HG02943 (cell line): ENCODE results near the gene SSTR5.
"Not testable (repeated sequence)": the region's sequence is repeated elsewhere in the genome, so short reads cannot be mapped to it uniquely, and the experiment has no call there.

Experiments used
- ATAC-seq: cut with Tn5 transposase; IDR thresholded peaks from one replicate; pipeline ENCODE4 v1.9.1; 2021; ENCODE audit warnings: mild to moderate bottlenecking, low read depth, moderate library complexity; ENCODE audit not compliant: unreplicated experiment

The SSTR5 gene

DNA sequence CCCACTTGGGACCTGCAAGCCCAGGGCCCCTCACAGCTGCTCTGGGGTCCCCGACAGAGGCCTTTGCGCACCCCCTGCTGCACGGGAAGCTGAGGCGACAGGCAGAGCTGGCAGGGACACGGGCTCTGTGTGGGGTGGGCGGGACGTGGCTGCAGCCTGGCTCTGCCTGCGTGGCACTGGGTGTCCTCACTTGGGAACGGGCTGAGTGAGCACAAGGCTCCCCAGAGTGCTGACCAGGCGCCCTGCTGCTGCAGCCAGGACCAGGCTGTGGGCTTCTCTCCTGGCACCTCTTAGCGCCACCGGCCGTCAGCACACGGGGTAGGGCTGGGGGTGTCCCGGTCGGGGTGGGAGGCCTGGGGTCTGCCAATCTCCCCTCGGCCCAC, 16.9 kb downstream of the SSTR5 start:
- no peak for ATAC-seq

DNA sequence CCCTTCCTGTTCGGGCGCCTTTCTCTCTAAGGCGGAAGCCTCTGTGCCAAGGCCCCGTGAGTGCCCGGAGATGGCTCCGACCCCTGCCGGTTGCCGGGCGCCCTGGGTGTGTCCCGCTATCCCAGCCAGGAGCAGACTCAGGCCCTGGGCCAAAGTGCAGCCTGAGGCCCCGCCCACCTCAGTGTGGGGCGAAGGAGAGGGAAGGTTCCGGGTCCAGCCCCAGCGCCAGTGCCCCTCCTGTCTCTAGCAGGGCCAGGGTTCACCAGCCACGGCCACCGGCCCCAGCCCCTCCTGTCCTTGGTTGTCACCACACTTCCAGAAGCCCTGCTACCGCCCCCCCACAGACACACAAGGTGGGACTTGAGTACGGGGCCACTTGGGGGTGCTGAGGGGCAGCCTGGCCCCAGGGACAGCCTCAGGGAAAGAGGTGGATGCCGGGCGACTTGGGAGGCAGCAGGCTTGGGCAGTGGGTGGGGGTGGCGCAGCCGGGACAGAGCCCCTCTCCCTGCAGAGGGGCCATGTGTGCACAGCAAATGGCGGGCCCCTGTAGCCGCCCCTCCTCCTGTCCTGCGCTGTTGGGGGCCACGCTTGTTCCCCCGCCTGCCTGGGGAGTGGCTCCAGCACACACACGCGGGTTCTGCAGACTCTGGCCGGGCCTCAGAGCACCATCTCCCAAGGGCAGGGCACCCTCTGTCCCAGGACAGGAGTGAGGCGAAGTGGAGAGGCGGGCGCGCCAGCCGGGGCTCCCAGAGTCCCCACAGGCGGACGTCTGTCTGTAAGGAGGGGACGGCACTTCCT, 17.5 kb downstream of the SSTR5 start:
- no peak for ATAC-seq

DNA sequence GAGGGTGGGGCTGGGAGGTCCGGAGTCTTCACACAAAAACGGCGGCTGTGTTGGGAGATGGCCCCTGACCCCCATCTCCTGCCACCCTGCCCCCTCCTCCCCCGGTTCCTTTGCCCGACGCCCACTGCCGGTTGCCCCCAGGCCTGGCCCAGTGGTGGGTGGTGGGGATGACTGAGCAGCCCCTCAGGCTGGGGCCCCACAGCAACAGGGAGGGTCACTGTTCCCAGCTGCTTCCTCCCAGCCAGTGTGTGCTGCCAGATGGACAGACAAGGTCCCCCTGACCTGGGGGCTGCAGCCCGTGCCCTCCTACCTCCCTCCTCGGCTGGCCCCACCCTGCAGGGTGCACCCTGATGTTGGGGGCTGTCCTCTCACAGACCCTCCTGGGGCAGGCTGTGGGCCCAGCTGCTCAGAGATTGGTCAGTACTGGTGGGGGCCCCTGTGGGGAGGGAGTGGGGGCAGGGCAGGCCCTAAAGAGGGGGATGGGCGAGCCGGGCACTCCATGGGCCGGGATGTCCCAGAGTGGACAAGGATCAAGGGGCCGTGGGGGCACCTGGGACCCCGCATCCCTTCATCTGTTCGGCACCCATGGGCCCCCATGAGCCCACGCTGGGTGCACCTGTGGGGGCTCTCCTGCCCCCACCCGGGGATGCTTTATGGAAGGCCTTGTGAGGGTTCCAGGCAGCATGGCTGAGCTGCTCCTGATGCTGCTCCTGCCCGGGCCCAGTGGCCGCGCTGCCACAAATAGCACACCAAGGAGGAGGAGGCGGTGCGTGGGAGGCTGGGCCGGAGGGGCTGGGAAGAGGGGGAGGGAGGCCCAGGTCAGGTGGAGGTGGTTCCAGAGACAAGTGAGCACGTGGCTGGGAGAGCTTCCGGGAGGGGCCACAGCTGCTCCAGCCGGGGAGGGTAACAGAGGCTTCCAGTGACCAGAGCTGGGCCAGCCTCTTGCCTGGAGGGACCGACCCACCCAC, 18.4 kb downstream of the SSTR5 start:
- no peak for ATAC-seq

DNA sequence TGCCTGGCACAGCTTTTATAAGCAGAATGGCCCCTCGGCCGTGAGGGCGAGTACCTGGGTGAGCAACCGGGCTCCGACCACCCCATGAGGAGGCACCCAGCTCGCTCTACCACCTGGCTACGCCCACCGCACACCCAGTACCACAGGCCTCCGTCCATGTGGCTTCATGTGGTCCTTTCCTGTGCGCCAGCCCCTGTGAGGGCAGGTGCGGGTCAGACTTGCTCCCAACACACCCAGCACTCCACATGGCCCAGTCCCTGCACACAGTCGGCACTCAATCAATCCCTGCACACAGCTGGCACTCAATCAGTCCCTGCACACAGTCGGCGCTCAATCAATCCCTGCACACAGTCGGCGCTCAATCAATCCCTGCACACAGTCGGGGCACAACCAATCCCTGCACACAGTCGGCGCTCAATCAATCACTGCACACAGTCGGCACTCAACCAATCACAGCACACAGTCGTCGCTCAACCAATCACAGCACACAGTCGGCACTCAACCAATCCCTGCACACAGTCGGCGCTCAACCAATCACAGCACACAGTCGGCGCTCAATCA, 19.5 kb downstream of the SSTR5 start:
- ATAC-seq, result no peak

DNA sequence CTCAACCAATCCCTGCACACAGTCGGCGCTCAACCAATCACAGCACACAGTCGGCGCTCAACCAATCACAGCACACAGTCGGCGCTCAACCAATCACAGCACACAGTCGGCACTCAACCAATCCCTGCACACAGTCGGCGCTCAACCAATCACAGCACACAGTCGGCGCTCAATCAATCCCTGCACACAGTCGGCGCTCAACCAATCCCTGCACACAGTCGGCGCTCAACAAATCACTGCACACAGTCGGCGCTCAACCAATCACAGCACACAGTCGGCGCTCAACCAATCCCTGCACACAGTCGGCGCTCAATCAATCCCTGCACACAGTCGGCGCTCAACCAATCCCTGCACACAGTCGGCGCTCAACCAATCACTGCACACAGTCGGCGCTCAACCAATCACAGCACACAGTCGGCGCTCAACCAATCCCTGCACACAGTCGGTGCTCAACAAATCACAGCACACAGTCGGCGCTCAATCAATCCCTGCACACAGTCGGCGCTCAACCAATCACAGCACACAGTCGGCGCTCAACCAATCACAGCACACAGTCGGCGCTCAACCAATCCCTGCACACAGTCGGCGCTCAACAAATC, 20.2 kb downstream of the SSTR5 start:
- ATAC-seq, result not testable (repeated sequence)

DNA sequence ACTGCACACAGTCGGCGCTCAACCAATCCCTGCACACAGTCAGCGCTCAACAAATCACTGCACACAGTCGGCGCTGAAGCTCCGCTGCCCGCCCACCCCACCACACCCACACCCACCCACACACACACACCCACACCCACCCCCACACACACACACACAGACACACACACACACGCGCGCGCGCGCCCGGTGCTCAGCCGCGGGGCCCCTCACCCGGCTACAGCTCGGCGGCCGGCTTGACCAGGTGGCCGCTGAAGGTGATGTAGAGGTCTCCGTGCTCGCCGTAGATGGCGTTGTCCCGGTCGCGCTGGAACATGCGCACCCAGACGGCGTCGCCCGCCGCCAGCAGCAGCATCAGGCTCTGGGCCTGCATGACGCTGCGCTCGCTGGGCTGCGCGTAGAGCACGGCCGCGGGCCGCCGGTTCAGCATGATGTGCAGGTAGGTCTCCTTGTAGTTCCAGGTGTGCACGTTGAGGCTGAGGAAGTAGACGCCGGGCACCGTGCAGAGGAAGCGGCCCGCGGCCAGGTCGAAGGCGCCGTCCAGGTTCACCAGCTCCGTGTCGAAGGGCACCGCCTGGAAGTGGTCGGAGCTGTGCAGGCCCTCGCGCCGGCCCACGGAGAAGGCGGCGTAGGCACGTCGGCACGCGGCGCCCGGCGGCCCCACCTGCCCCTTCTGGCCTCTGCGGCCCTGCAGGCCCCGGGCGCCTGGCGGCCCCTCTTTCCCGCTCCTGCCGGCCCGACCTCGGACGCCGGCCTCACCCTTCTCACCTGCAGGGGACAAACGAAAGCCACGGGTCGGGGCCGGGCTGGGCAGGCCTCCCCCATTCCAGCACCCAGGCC, 21.0 kb downstream of the SSTR5 start:
- ATAC-seq, result no peak

DNA sequence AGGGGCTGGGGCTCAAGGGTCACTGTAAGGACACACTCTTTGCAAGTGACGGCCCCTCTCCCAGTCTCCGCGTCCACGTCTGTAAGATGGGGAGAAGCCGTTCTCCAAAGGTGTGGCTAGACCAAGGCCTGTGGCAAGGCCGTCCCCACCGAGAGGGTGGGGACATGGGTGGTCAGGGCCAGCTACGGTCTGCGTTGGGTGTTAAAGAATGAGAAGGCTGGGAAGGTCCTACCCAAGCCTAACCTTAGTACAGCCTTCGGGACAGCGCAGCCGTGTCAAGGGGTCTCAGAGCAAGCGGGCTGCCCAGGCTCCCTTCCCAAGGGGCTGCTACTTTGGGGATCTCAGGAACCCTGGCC, 21.6 kb downstream of the SSTR5 start:
- no peak for ATAC-seq

DNA sequence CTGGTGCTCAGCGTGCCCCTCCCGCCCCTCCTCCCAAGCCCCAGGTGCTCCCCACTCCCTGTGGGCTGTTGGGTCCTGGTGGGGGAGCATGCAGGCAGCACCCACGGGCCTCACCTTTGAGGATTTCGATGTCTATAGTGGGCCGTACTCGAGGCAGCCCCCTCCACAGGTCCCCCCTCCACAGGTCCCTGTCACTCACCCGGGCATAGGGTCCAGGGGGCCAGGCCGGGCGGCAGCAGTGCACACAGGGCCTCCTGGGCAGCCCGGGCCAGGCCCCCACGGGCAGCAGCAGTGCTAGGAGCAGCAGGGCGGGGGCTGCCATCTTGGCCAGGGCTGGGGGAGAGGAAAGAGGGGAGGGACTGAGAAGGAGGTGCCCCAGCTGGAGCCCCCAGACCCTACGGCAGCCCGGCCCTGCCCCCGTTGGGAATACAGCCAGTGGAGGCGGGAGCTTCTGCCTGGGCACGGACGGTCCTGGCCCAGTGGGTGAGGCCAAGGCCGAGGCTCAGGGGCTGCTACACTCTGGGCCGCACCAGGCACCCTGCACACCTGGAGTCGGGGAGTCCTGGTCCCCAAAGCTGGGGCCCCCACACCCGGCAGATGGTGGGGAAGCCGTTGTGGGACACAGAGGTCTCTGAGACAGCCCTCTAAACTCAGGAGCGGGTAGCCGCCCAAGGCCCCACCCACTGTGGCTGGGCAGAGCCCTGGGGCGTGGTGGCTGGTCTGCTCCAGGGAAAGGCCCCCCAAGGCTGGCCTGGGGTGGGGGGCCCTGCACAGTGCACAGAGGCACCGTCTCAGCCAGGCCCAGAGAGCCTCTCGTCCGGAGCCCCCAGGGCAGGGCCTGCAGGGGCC, 22.3 kb downstream of the SSTR5 start:
- no peak for ATAC-seq

DNA sequence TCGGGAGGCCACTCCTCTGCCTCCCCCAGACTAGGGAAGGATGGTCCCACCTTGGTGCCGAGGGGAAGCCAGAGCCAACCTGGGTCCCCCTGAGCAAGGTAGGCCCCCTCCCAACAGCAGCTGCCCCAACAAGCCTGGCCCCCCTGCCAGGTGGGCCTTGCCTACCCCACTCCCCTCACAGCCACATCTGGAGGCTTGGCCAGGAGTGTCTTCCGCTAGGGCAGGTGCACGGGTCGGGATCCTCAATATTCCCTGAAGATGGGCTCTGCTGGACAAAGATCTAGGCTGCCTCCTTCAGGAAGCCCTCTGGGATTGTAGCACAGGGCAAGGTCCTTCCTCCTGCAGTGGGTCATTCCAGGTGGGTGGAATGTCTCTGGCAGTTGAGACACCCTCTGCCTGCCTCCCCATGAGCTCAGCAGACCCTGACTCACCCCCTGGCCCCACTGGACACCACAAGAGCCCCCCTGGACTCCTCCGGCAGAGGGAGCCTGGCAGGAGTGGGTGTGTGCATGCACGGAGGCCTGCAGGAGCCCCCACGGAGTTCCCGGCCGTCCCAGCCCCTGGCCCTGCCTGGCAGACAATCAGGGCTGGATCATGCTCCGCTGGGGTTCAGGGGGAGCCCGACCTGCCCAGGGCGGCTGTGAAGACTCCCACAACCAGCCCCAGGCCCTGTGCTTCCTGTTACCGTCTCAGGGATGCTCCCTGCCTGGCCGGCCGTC, 23.1 kb downstream of the SSTR5 start:
- ATAC-seq, result no peak

DNA sequence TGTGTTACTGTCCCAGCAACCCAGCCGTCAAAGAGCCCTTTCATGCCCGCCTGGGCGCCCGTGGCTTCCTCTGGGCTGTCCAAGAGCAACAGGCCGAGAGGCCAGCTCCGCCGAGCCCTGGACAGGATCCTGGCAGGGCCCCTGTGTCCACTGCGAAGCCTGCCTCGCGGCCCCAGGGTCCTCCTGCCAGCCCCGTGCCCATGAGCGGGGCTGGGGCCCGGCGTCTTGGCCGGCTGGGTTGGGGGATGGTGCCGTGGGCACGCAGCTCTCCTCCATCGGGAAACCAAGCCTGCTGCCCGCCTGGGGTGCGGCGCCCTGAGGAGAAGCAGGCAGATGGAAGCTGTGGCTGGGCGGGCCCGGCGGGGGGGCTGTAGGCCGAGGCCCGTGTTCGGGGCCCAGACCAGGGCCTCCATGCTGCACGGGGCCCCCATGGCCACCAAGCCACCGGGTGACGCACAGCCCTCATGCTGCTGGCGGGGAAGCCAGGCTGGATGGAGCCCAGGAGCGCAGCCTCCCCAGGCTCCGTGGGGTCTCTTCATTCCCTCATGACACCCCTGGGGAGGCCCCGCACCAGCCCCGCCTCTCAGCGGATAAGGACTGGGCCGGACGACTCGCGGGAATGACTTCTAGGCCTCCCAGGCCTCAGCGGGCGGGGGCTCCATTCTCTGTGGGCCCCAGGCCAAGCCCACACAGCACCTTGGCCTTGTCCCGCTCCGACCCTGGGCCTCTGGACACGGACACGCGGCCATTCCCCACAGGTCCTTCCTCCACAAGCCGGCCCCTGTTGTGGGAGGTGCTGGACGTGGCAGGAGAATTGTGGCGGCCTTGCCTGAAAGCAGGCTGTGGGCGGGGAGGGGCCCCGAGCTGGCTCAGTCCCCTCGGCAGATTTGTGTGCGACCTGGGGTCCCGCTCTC, 23.9 kb downstream of the SSTR5 start, which contains the start of gene C1QTNF8:
Gene C1QTNF8, minus strand, starts transcription at position 76 of the 914 bp plus-strand sequence. CDS start 1,322 bp downstream, outside the sequence.
- no peak for ATAC-seq

DNA sequence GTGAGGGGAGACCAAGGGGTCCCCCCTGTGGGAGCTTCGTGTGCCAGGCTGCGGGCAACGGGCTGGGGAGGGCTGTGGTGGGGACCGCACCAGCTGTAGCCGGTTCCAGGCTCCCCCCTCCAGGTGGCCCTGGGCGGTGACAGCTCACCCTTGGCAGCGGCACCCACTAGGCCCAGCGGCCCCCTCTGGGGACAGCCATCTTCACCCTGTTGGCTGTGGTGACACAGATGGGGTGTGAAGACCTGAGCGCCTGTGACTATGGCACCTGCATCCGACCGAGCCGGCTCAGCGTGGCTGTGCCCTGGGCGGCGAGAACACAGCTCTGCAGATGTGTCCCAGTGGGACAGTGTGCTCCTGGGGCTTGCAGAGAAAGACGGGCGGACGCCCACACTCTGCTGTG, 24.6 kb downstream of the SSTR5 start:
- ATAC-seq, result no peak

DNA sequence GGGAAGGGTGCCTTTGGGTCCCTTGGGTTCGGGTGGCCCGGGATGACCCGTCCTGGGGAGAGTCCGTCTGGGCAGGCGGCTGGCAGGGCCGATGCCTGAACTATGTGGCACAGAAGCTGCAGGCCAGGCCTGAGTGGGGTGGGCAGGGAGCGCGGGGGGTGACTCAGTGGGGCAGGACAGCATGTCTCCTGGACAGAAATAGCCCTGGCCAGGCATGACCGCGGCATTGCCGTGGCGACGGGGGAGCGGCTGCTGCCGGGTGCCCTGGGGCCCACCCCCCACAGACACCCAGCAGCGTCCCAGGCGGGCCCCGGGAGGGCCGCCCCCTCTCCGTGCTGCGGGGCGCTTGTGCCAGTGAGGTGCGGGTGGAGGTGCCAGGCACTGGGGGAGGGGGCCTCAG, 25.3 kb downstream of the SSTR5 start:
- ATAC-seq, result no peak

DNA sequence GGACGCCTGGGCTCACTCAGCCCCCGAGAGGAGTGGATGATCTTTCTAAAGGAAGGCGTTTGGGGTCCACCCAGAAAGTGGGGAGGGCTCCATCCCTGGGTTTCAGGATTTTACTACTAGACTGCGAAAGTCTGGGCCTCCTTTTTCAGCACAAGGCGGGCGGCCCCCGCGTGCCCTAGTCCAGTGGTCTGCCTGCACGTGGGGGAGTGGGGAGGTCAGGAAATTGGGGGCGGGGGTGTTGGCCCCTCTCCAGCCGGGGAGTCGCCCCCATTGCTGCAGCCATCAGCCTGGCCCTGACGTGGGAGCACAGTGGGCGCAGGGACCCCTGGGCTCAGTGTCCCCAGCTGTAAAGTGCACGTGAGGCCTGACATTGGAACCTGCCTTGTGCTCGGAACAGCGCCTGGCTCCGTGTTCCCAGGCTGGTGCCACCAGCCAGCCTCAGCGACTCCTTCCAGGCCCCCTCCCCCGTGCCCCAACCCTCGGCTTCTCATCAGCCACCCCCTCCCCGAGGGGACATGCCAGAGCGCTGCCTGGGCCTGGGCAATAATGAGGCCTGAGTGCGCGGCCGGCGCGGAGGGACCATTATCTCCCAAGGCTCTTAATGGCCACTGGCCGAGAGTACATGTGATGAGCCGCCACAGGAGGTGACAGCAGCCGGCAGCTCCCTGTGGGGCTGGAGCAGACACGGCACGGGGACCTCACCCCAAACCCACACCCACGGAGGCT, 25.9 kb downstream of the SSTR5 start:
- no peak for ATAC-seq

DNA sequence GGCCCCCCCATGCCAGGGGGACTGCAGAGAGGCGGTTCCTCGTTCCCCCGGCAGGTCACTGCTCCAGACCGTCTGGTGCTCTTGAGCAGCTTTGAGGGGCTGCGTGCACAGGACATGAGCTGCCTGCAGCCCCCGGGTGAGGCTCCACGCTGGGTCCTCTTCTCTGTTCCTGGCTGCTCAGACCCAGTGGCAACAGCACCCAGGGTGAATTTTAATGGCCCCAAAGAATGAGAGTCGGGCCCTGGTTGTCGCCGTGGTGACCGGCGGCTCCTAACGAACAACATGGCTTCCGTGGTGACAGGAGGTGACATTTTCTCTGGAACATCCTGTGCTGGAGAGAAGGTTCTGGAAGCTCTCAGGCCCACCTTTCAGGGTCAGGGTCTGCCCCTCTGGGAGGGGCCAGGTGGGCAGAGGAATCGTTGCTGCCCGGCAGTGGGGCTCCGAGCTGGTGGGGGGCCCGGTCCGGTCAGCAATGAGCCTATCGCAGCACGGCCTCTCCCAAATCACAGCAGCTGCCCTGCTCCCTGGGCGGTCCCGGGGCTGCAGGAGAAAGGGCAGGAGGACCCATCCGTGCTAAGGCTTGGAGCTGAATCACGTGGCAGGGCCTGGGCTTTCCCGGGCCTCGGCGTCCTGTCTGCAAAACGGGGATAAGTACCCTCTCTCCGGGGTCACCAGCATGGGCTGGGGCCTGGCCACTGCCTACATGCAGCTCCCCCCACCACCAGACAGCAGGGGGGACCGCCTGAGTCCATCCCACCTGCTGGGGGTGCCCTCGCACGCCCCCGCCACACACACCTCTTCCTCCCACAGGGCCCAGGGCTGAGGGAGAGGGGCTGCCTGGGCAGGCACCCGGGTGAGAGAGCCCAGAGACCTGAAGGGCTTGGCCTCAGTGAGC, 26.9 kb downstream of the SSTR5 start:
- ATAC-seq, result no peak

DNA sequence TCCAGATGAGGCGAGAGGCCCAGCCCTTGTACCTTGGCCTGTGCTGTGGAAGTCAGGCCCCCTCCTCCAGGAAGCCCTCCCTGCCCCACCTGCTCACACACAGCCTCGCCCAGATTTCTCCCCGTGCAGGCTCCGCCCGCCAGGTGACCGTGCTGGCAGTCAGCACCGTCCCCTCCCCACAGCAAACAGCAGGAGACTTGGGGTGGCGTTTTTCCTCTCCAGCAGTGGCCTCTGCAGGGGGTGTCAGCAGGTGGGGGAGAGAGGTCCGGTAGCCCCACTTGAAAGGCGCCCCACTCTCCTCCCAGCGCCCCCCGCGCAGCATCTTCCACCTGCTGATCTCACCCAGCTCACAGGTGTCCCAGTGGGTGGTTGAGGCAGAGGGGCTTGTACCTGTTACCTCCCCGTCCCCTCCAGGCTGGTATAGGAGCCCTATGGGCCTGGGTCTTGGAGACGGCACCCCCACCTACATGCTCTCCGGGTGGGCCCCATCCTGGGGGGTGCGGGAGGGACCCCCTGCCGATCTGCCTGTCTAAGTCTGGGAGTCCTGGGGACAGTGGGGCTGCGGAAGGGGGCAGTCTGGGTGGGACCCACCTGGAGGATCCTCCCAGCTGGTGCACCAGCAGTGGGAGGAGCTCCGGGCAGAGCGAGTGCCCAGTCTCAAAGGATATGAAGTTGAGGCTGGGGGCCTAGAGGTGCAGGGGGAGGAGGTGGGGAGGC, 27.7 kb downstream of the SSTR5 start:
- ATAC-seq, result no peak
